SK-N-SH (cell line): ENCODE measurements around the gene SCRG1. TPM values are rescaled to one million over a fixed set of nuclear protein-coding genes. Genes with fewer than 3 reads are reported as not detected.

ENCODE experiments used
- CTCF ChIA-PET: fragments of 300-600, 350-600 bp; formaldehyde crosslinking; extraction: SDS; loops from one replicate; lab custom pipeline; 2021; lab: Yijun Ruan, JAX
- POLR2A ChIA-PET: fragments of 350-600 bp; sonication (Branson Sonifier 250); formaldehyde crosslinking; extraction: SDS; loops from one replicate; lab custom pipeline; 2020; ENCODE audit warnings: antibody characterized with exemption, inconsistent platforms; lab: Yijun Ruan, JAX
- DNase-seq: peaks from one replicate; pipeline ENCODE4 v3.0.0; 2012
- H2AFZ ChIP-seq: fragments of 200-600 bp; sonication (generic); 2 replicates; pipeline ENCODE4 v1.8.1; 2016; ENCODE audit warnings: antibody characterized with exemption, mild to moderate bottlenecking, low read depth
- H3F3A ChIP-seq: fragments of 200-600 bp; sonication (generic); replicated peaks from 2 replicates; pipeline ENCODE3; 2016; ENCODE audit warnings: antibody characterized with exemption, mild to moderate bottlenecking; ENCODE audit not compliant: insufficient read depth
- H3K27ac ChIP-seq, 2 experiments: fragments of 200-500 bp in 1 of 2; fragments of 200-600 bp in 1 of 2; sonication (Bioruptor generic) in 1 of 2; sonication (generic), shearing (Covaris generic) in 1 of 2; 2 replicates each; pipeline versions ENCODE4 v1.5.1 to v1.6.1; 2014 to 2016; ENCODE audit warnings: low read depth in 2 of 2, inconsistent platforms in 1 of 2, low read length in 1 of 2, mild to moderate bottlenecking in 1 of 2, mixed read lengths in 1 of 2
- H3K27me3 ChIP-seq: fragments of 200-600 bp; sonication (generic), shearing (Covaris generic); 2 replicates; pipeline ENCODE4 v1.6.1; 2016; ENCODE audit warnings: mixed run types; ENCODE audit not compliant: insufficient read depth
- H3K36me3 ChIP-seq, 2 experiments: fragments of 200-500 bp in 1 of 2; fragments of 200-600 bp in 1 of 2; sonication (Bioruptor generic) in 1 of 2; sonication (generic) in 1 of 2; replicated peaks in 1 of 2; 2 replicates each; pipeline versions ENCODE3 to v1.5.1; 2014 to 2016; ENCODE audit warnings: low read length in 1 of 2, mild to moderate bottlenecking in 1 of 2; ENCODE audit not compliant: insufficient read depth in 2 of 2, control insufficient read depth in 1 of 2
- H3K4me1 ChIP-seq, 2 experiments: fragments of 200-500 bp in 1 of 2; fragments of 200-600 bp in 1 of 2; sonication (Bioruptor generic) in 1 of 2; sonication (generic), shearing (Covaris generic) in 1 of 2; 2 replicates each; pipeline versions ENCODE4 v1.5.1 to v1.6.1; 2014 to 2016; ENCODE audit warnings: low read depth in 1 of 2, low read length in 1 of 2, mixed run types in 1 of 2; ENCODE audit not compliant: insufficient read depth in 2 of 2, control insufficient read depth in 1 of 2
- H3K4me2 ChIP-seq: fragments of 200-600 bp; sonication (generic), shearing (Covaris generic); 2 replicates; pipeline ENCODE4 v1.6.1; 2017; ENCODE audit warnings: mixed run types
- H3K4me3 ChIP-seq, 2 experiments: fragments of 200-500 bp in 1 of 2; fragments of 200-600 bp in 1 of 2; sonication (Bioruptor generic) in 1 of 2; sonication (generic), shearing (Covaris generic) in 1 of 2; 2 replicates each; pipeline versions ENCODE4 v1.5.1 to v1.8.1; 2014 to 2016; ENCODE audit warnings: low read depth in 2 of 2, inconsistent platforms in 1 of 2, low read length in 1 of 2, mild to moderate bottlenecking in 1 of 2, mixed read lengths in 1 of 2, moderate library complexity in 1 of 2
- H3K79me2 ChIP-seq: fragments of 200-600 bp; sonication (generic); 2 replicates; pipeline ENCODE4 v1.8.1; 2017; ENCODE audit warnings: mild to moderate bottlenecking; ENCODE audit not compliant: insufficient read depth
- H3K9ac ChIP-seq: fragments of 200-600 bp; sonication (generic); 2 replicates; pipeline ENCODE4 v1.6.1; 2017; ENCODE audit warnings: mixed run types
- H3K9me2 ChIP-seq: fragments of 200-600 bp; sonication (generic); 2 replicates; pipeline ENCODE4 v1.6.1; 2017; ENCODE audit warnings: mixed run types
- H3K9me3 ChIP-seq: fragments of 200-600 bp; sonication (generic); 2 replicates; pipeline ENCODE4 v1.6.1; 2017; ENCODE audit warnings: mixed run types, mild to moderate bottlenecking, moderate library complexity
- H4K20me1 ChIP-seq: fragments of 200-600 bp; sonication (generic); 2 replicates; pipeline ENCODE4 v1.6.1; 2017; ENCODE audit warnings: mild to moderate bottlenecking, mixed run types; ENCODE audit not compliant: insufficient read depth
- FOSL2 ChIP-seq: IDR thresholded peaks from 2 replicates; pipeline ENCODE4 v1.4.0; 2012; ENCODE audit warnings: low read depth, mild to moderate bottlenecking, moderate library complexity, borderline replicate concordance
- FOXM1 ChIP-seq: IDR thresholded peaks from 2 replicates; pipeline ENCODE4 v1.4.0; 2012; ENCODE audit warnings: low read depth, mild to moderate bottlenecking
- MXI1 ChIP-seq: IDR thresholded peaks from 2 replicates; pipeline ENCODE4 v1.6.1; 2012; ENCODE audit warnings: mild to moderate bottlenecking, low read depth, low read length, improper control_type of control experiment
- RAD21 ChIP-seq: IDR thresholded peaks from 2 replicates; pipeline ENCODE4 v1.6.1; 2012; ENCODE audit warnings: mild to moderate bottlenecking, low read length
- RFX5 ChIP-seq: IDR thresholded peaks from 2 replicates; pipeline ENCODE4 v1.6.1; 2012; ENCODE audit warnings: mild to moderate bottlenecking, improper control_type of control experiment, low read length
- RXRA ChIP-seq: IDR thresholded peaks from 2 replicates; pipeline ENCODE4 v1.4.0; 2012; ENCODE audit warnings: low read depth, mild to moderate bottlenecking, borderline replicate concordance
- YY1 ChIP-seq: IDR thresholded peaks from 2 replicates; pipeline ENCODE4 v1.4.0; 2012; ENCODE audit warnings: low read depth, mild to moderate bottlenecking
- WGBS: methylation state at CpG from one replicate; pipeline ENCODE4 v1.1.6; 2017; ENCODE audit warnings: low lambda C conversion rate; 5-methylcytosine and 5-hydroxymethylcytosine counted together
- polyA plus RNA-seq, 3 experiments: library from polyadenylated mRNA; depleted of rRNA; stranded (reverse); fragments of >200 nt; gene quantifications; 2 replicates each; pipeline ENCODE4 v1.2.3, GENCODE V29; 2012
- TF ChIP-seq, protein P1 (sequence below): IDR thresholded peaks from 2 replicates; pipeline ENCODE4 v1.6.1; 2012; ENCODE audit warnings: mild to moderate bottlenecking, low read depth, low read length, moderate library complexity
- TF ChIP-seq, protein P2 (sequence below): fragments of 150-350 bp; IDR thresholded peaks from 2 replicates; pipeline ENCODE4 v1.6.1; 2017; ENCODE audit warnings: antibody characterized with exemption, low read length, low read depth, borderline replicate concordance
- TF ChIP-seq, protein P3 (sequence below): IDR thresholded peaks from 2 replicates; pipeline ENCODE4; 2012

SCRG1 gene
- polyA plus RNA-seq, 1 of the 3 experiments (the other 2 are of a cell fraction) = 0.16 TPM

DNA sequence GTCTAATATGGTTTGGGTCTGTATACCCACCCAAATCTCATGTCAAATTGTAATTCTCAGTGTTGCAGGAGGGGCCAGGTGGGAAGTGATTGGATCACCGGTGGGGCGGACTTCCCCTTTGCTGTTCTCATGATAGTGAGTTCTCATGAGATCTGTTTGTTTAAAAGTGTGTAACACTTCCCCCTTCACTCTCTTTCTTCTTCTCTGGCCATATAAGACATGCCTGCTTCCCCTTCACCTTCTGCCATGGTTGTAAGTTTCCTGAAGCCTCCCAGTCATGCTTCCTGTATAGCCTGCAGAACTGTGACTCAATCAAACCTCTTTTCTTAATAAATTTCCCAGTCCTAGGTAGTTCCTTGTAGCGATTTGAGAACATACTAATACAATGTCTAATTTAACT lies 19.7 kb upstream of the SCRG1 start:
- POLR2A ChIA-PET = no interaction called here
- H3K9me2 ChIP-seq = no peaks in the 10 kb centered on the region

DNA sequence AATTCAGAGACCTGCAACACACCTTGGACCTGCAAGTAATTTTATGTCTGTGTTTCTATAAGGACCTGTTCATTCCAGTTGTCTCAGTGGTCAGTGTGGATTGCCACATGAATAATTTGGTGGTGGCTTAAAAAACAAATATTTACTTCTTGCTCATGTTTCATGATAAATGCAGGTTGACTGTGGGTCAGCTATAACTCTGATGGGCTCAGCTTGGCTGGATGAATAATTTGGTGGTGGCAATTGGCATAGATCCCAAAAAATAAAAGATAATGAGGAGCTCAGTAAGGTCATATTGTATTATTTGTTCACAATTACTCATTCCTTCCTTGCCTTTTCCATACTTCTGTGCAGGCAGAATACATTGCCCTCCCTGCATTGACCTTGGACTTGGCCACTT lies 18.9 kb upstream of the SCRG1 start:
- no peaks in the 10 kb centered on the region for H3K36me3 ChIP-seq
- H3K9me3 ChIP-seq = no peaks in the 10 kb centered on the region
- no peak overlapping the region for H3K27ac ChIP-seq
- no peak overlapping the region for H3K4me3 ChIP-seq
- peaks cover 0 to 10% of the 10 kb centered on the region in 2 experiments; a peak in 2 of 4 replicates for H3K4me1 ChIP-seq
- no peak overlapping the region for H2AFZ ChIP-seq
- no peaks in the 10 kb centered on the region for H4K20me1 ChIP-seq
- CTCF ChIA-PET = interaction anchor here (0.8 to 2.5 kb wide), 16 partner anchors 15 to 404 kb away, joined by 3 to 22 read pairs (median 3); partner anchors contain the start of gene SCRG1
- DNase-seq = no peak
- no peak overlapping the region for H3K9ac ChIP-seq
- no peaks in the 10 kb centered on the region for H3K27me3 ChIP-seq
- no peaks in the 10 kb centered on the region for H3K79me2 ChIP-seq
- POLR2A ChIA-PET = no interaction called here
- no peaks in the 10 kb centered on the region for H3K9me2 ChIP-seq
- H3K4me2 ChIP-seq = no peak overlapping the region
- TF ChIP-seq, protein P1, sequence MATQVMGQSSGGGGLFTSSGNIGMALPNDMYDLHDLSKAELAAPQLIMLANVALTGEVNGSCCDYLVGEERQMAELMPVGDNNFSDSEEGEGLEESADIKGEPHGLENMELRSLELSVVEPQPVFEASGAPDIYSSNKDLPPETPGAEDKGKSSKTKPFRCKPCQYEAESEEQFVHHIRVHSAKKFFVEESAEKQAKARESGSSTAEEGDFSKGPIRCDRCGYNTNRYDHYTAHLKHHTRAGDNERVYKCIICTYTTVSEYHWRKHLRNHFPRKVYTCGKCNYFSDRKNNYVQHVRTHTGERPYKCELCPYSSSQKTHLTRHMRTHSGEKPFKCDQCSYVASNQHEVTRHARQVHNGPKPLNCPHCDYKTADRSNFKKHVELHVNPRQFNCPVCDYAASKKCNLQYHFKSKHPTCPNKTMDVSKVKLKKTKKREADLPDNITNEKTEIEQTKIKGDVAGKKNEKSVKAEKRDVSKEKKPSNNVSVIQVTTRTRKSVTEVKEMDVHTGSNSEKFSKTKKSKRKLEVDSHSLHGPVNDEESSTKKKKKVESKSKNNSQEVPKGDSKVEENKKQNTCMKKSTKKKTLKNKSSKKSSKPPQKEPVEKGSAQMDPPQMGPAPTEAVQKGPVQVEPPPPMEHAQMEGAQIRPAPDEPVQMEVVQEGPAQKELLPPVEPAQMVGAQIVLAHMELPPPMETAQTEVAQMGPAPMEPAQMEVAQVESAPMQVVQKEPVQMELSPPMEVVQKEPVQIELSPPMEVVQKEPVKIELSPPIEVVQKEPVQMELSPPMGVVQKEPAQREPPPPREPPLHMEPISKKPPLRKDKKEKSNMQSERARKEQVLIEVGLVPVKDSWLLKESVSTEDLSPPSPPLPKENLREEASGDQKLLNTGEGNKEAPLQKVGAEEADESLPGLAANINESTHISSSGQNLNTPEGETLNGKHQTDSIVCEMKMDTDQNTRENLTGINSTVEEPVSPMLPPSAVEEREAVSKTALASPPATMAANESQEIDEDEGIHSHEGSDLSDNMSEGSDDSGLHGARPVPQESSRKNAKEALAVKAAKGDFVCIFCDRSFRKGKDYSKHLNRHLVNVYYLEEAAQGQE = no peak
- TF ChIP-seq FOSL2 = 0 out of 2 replicates have a peak, but pooled peaks have one; percentile 1
- TF ChIP-seq, all 33 proteins: peak for 1
- H3F3A ChIP-seq = no peaks in the 10 kb centered on the region

More for the DNA sequence above, 19.7 kb upstream of the SCRG1 start:
- CTCF ChIA-PET = interaction anchor here (1.0 to 2.5 kb wide), 7 partner anchors 16 to 900 kb away, joined by 3 to 22 read pairs (median 6); no protein-coding TSS in a partner anchor
- H3K9me3 ChIP-seq = no peaks in the 10 kb centered on the region
- H2AFZ ChIP-seq = no peak overlapping the region
- peaks cover 0 to 2% of the 10 kb centered on the region in 2 experiments; a peak in 2 of 4 replicates for H3K4me1 ChIP-seq
- no peak overlapping the region for H3K9ac ChIP-seq
- H3K27ac ChIP-seq = no peak overlapping the region
- H4K20me1 ChIP-seq = no peaks in the 10 kb centered on the region
- TF ChIP-seq RXRA (no peak), RAD21 (no peak), RFX5 (no peak), MXI1 (no peak), FOXM1 (no peak), YY1 (no peak)
- TF ChIP-seq, protein P2, sequence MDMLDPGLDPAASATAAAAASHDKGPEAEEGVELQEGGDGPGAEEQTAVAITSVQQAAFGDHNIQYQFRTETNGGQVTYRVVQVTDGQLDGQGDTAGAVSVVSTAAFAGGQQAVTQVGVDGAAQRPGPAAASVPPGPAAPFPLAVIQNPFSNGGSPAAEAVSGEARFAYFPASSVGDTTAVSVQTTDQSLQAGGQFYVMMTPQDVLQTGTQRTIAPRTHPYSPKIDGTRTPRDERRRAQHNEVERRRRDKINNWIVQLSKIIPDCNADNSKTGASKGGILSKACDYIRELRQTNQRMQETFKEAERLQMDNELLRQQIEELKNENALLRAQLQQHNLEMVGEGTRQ = no peak
- TF ChIP-seq, protein P3, sequence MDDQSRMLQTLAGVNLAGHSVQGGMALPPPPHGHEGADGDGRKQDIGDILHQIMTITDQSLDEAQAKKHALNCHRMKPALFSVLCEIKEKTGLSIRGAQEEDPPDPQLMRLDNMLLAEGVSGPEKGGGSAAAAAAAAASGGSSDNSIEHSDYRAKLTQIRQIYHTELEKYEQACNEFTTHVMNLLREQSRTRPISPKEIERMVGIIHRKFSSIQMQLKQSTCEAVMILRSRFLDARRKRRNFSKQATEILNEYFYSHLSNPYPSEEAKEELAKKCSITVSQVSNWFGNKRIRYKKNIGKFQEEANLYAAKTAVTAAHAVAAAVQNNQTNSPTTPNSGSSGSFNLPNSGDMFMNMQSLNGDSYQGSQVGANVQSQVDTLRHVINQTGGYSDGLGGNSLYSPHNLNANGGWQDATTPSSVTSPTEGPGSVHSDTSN = no peak
- H3K79me2 ChIP-seq = no peaks in the 10 kb centered on the region
- H3F3A ChIP-seq = no peaks in the 10 kb centered on the region
- H3K36me3 ChIP-seq = no peaks in the 10 kb centered on the region
- WGBS = 85% methylated on average over 3 of the region's 3 CpGs
- no peak overlapping the region for H3K4me2 ChIP-seq
- H3K27me3 ChIP-seq = no peaks in the 10 kb centered on the region
- no peak for DNase-seq
- H3K4me3 ChIP-seq = no peak overlapping the region
